A673 (cell line): Measurements from ENCODE around the gene KAT7. TPM values are rescaled to one million over a fixed set of nuclear protein-coding genes. Genes with fewer than 3 reads are reported as not detected.

Experiments used
- BruUV-seq: library from RNA; stranded (reverse); fragments of 400-500 nt; replicated peaks from 2 replicates; lab custom pipeline; 2021; lab: Mats Ljungman, UMichigan
- CTCF ChIA-PET: fragments of 300-600 bp; sonication (Branson Sonifier 250); formaldehyde crosslinking; loops from one replicate; lab custom pipeline; 2022; ENCODE audit warnings: antibody characterized with exemption; lab: Charles Lee
- POLR2A ChIA-PET: fragments of 300-600 bp; sonication (Branson Sonifier 250); formaldehyde crosslinking; loops from one replicate; lab custom pipeline; 2022; ENCODE audit warnings: antibody characterized with exemption; ENCODE audit not compliant: low non-redundant PET; lab: Charles Lee
- DNase-seq: peaks from one replicate; pipeline ENCODE4 v3.0.0-alpha.2; 2015; ENCODE audit warnings: low spot score
- H3K27ac ChIP-seq: fragments of 200-600 bp; sonication (generic); 2 replicates; pipeline ENCODE4 v1.5.1; 2016; ENCODE audit warnings: mixed run types, low read depth, mild to moderate bottlenecking, mixed read lengths, antibody characterized with exemption, low read length; ENCODE audit not compliant: poor library complexity, severe bottlenecking
- H3K27me3 ChIP-seq: fragments of 200-600 bp; sonication (generic); replicated peaks from 2 replicates; pipeline ENCODE4 v1.6.1; 2017; ENCODE audit warnings: mixed run types, low read depth, mild to moderate bottlenecking, mixed read lengths, antibody characterized with exemption, low read length; ENCODE audit not compliant: insufficient read depth, poor library complexity
- H3K36me3 ChIP-seq: fragments of 200-600 bp; sonication (generic); 2 replicates; pipeline ENCODE4 v1.6.1; 2016; ENCODE audit warnings: mixed run types, mild to moderate bottlenecking, mixed read lengths, antibody characterized with exemption, low read length; ENCODE audit not compliant: insufficient read depth, poor library complexity, severe bottlenecking
- H3K4me1 ChIP-seq: fragments of 200-600 bp; sonication (generic); 2 replicates; pipeline ENCODE4 v1.6.1; 2017; ENCODE audit warnings: mixed run types, mild to moderate bottlenecking, mixed read lengths, antibody characterized with exemption, low read length; ENCODE audit not compliant: insufficient read depth, poor library complexity, severe bottlenecking
- H3K4me3 ChIP-seq: fragments of 200-600 bp; sonication (generic); 2 replicates; pipeline ENCODE4 v1.5.1; 2016; ENCODE audit warnings: low read depth, mixed run types, mild to moderate bottlenecking, mixed read lengths, low read length; ENCODE audit not compliant: poor library complexity, severe bottlenecking
- H3K9me3 ChIP-seq: fragments of 200-600 bp; sonication (generic); 2 replicates; pipeline ENCODE4 v1.6.1; 2016; ENCODE audit warnings: mixed run types, low read depth, mild to moderate bottlenecking, mixed read lengths, antibody characterized with exemption, low read length; ENCODE audit not compliant: poor library complexity, severe bottlenecking
- EZH2 ChIP-seq: fragments of 200-600 bp; sonication (generic); IDR thresholded peaks from 2 replicates; pipeline ENCODE4 v1.6.1; 2017; ENCODE audit warnings: borderline replicate concordance, low read depth, mild to moderate bottlenecking, mixed read lengths, antibody characterized with exemption, low read length; ENCODE audit not compliant: poor library complexity, severe bottlenecking
- intact Hi-C: fragments of 100-400 bp; cut with micrococcal nuclease; formaldehyde crosslinking; loops from one replicate; pipeline ENCODE4 v1.10.0; 2022; ENCODE audit not compliant: unreplicated experiment
- total RNA-seq: library from RNA; stranded (reverse); gene quantifications from 2 replicates; pipeline ENCODE4 v1.2.3, GENCODE V29; 2021
- TF ChIP-seq, protein P1 (sequence below): fragments of 300-800, 200-600 bp; sonication (generic); conservative IDR thresholded peaks from 2 replicates; pipeline ENCODE4 v1.5.1; 2017; ENCODE audit warnings: low read depth, mild to moderate bottlenecking, antibody characterized with exemption, low read length, moderate library complexity, mixed read lengths

KAT7 gene
- total RNA-seq, 1 experiment from 2014 or later, result 94.0 TPM

DNA sequence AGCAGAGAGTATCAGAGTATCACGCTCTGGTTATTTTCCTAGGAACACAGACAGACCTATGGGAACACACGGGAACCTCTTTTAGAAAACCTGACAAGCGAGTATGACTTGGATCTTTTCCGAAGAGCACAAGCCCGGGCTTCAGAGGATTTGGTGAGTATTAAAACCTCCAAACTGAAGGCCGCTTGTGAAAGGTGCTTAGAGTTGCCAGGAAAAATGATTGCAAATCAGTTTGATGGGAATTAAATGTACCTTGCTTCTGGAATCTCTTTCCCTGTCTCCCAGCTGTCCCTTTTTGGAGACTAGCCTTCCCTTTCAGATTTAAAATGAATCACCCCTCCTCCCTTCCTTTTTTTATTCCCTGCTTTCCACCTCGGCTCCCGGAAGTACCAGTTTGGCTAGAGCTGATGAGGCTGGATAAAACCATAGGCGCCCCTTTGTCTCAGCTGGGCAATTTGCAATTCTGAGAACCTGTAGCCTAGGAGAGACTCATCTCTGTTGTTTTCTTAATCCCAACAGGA is 27.3 kb downstream of the KAT7 start:
- Histone ChIP-seq H3K4me1 (peaks cover 48% of the 10 kb centered on the region), H3K27me3 (no peaks in the 10 kb centered on the region), H3K36me3 (peaks cover 69% of the 10 kb centered on the region), H3K4me3 (no peak overlapping the region), H3K27ac (peak overlapping the region; percentile 28), H3K9me3 (no peaks in the 10 kb centered on the region)
- TF ChIP-seq, protein P1, sequence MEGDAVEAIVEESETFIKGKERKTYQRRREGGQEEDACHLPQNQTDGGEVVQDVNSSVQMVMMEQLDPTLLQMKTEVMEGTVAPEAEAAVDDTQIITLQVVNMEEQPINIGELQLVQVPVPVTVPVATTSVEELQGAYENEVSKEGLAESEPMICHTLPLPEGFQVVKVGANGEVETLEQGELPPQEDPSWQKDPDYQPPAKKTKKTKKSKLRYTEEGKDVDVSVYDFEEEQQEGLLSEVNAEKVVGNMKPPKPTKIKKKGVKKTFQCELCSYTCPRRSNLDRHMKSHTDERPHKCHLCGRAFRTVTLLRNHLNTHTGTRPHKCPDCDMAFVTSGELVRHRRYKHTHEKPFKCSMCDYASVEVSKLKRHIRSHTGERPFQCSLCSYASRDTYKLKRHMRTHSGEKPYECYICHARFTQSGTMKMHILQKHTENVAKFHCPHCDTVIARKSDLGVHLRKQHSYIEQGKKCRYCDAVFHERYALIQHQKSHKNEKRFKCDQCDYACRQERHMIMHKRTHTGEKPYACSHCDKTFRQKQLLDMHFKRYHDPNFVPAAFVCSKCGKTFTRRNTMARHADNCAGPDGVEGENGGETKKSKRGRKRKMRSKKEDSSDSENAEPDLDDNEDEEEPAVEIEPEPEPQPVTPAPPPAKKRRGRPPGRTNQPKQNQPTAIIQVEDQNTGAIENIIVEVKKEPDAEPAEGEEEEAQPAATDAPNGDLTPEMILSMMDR, result no peak
- TF ChIP-seq EZH2, result no peak
- ChIA-PET CTCF (no interaction called here), POLR2A (no interaction called here)
- DNase-seq, result peak; percentile 45
- no TSS peak for BruUV-seq
- intact Hi-C loops, result no loop called here

- CTCF ChIA-PET, result no interaction called here
These were observed 29.5 kb downstream of the KAT7 start for GRCh38 chr17:49817993-49818392.

DNA sequence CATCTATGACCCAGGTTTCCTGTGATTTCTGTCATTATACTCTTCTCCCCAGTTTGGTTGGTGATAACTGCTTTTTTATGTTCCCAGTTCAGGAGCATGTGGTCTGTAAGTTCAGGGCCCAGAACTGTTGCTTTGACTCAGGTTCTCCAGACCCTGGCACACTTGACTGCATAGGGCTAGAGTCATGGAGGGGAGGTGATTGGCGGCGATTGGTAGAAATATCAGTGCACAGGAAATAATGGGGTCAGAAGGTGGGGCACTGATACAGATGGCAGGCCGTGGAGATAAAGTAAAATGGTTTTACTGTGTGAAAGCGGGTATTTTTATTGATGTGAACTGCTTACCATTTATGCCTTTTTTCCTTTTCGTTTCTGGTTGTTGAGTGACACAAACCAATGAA is 30.7 kb downstream of the KAT7 start:
- H3K36me3 ChIP-seq, result peaks cover 81% of the 10 kb centered on the region

More at GRCh38 chr17:49817993-49818392, 29.5 kb downstream of the KAT7 start:
- Histone ChIP-seq H3K27ac (no peak overlapping the region), H3K36me3 (peaks cover 78% of the 10 kb centered on the region), H3K9me3 (no peaks in the 10 kb centered on the region), H3K4me1 (peaks cover 63% of the 10 kb centered on the region), H3K27me3 (no peaks in the 10 kb centered on the region), H3K4me3 (no peak overlapping the region)
- no TSS peak for BruUV-seq
- no peak for TF ChIP-seq EZH2
- TF ChIP-seq, protein P1, result no peak
- no peak for DNase-seq
- intact Hi-C loops, result no loop called here
- POLR2A ChIA-PET, result interaction anchor here (0.7 to 0.8 kb wide), 2 partner anchors 21 to 312 kb away, joined by 3 read pairs; no protein-coding TSS in a partner anchor

More for the DNA sequence above, 30.7 kb downstream of the KAT7 start:
- no peaks in the 10 kb centered on the region for H3K27me3 ChIP-seq
- intact Hi-C loops, result no loop called here
- ChIA-PET CTCF (no interaction called here), POLR2A (no interaction called here)
- no peak for DNase-seq
- TF ChIP-seq, protein P1, result no peak
- no peak for TF ChIP-seq EZH2
- BruUV-seq, result no TSS peak
- H3K4me3 ChIP-seq, result no peak overlapping the region
- H3K9me3 ChIP-seq, result no peaks in the 10 kb centered on the region
- H3K27ac ChIP-seq, result no peak overlapping the region
- H3K4me1 ChIP-seq, result peaks cover 58% of the 10 kb centered on the region
